ENCODE data around the gene ZYG11B. TPM values are rescaled to one million over a fixed set of nuclear protein-coding genes. Genes with fewer than 3 reads are reported as not detected.
"Not testable (repeated sequence)": the region's sequence is repeated elsewhere in the genome, so short reads cannot be mapped to it uniquely, and the experiment has no call there.

Gene ZYG11B
- total RNA-seq, 4 donors from 2014 or later, result 42.1 to 72.2 (median 52.2) TPM

- TF ChIP-seq EP300 (IDR thresholded peaks at IDR 0.05), result no peak
- no peak for TF ChIP-seq POLR2A (IDR thresholded peaks at IDR 0.05; ENCODE audit: low read depth)
- no peak for TF ChIP-seq CTCF (IDR thresholded peaks at IDR 0.05)
- TF ChIP-seq POLR2AphosphoS5 (IDR thresholded peaks at IDR 0.05), result no peak
- no peak for DNase-seq (ENCODE audit: extremely low spot score)
- Histone ChIP-seq H3K4me1 (peaks cover 12 to 32% (median 20%) of the 10 kb centered on the region in 4 donors), H3K4me3 (no peak overlapping the region), H3K27me3 (no peaks in the 10 kb centered on the region), H3K36me3 (no peaks in the 10 kb centered on the region), H3K9me3 (no peaks in the 10 kb centered on the region), H3K27ac (replicated peaks in 1 of 4) (peak overlapping the region in 1 of 4 donors; percentile 71)
- intact Hi-C loops (cut with DNase I), result no loop called here
- 88% methylated on average over 17 of the region's 18 CpGs for WGBS
Observed at GRCh38 chr1:52706941-52707926, 19.0 kb upstream of the ZYG11B start.

GRCh38 chr1:52707927-52708655, 18.2 kb upstream of the ZYG11B start:
- Histone ChIP-seq H3K36me3 (no peaks in the 10 kb centered on the region), H3K4me1 (peaks cover 12 to 31% (median 17%) of the 10 kb centered on the region in 4 donors), H3K4me3 (no peak overlapping the region), H3K27me3 (no peaks in the 10 kb centered on the region), H3K9me3 (no peaks in the 10 kb centered on the region), H3K27ac (replicated peaks in 1 of 4) (peak overlapping the region in 1 of 4 donors; percentile 71)
- TF ChIP-seq EP300 (IDR thresholded peaks at IDR 0.05) (no peak), POLR2A (IDR thresholded peaks at IDR 0.05; ENCODE audit: low read depth) (no peak), POLR2AphosphoS5 (IDR thresholded peaks at IDR 0.05) (no peak), CTCF (IDR thresholded peaks at IDR 0.05) (no peak)
- intact Hi-C loops (cut with DNase I), result no loop called here
- 80% methylated on average over 5 of the region's 5 CpGs for WGBS
- no peak for DNase-seq (ENCODE audit: extremely low spot score)

- no peak for TF ChIP-seq POLR2AphosphoS5 (IDR thresholded peaks at IDR 0.05)
- no peak for TF ChIP-seq EP300 (IDR thresholded peaks at IDR 0.05)
- no peak for TF ChIP-seq CTCF (IDR thresholded peaks at IDR 0.05)
- TF ChIP-seq POLR2A (IDR thresholded peaks at IDR 0.05; ENCODE audit: low read depth), result no peak
- no peaks in the 10 kb centered on the region for H3K36me3 ChIP-seq
- WGBS, result 50% methylated on average over 6 of the region's 6 CpGs
- H3K9me3 ChIP-seq, result no peaks in the 10 kb centered on the region
- no peak for DNase-seq (ENCODE audit: extremely low spot score)
- H3K4me1 ChIP-seq, result peaks cover 4 to 24% (median 11%) of the 10 kb centered on the region in 4 donors
- no peak overlapping the region for H3K4me3 ChIP-seq
- peak overlapping the region in 1 of 4 donors; percentile 71 for H3K27ac ChIP-seq (replicated peaks in 1 of 4)
- intact Hi-C loops (cut with DNase I), result no loop called here
- no peaks in the 10 kb centered on the region for H3K27me3 ChIP-seq
Observed at GRCh38 chr1:52709016-52709415, 17.2 kb upstream of the ZYG11B start.

- Histone ChIP-seq H3K27me3 (no peaks in the 10 kb centered on the region), H3K9me3 (no peaks in the 10 kb centered on the region), H3K4me3 (no peak overlapping the region), H3K36me3 (no peaks in the 10 kb centered on the region), H3K27ac (replicated peaks in 1 of 4) (no peak overlapping the region), H3K4me1 (peaks cover 4 to 11% (median 8%) of the 10 kb centered on the region in 4 donors)
- intact Hi-C loops (cut with DNase I), result no loop called here
- DNase-seq (ENCODE audit: extremely low spot score), result no peak
- TF ChIP-seq POLR2AphosphoS5 (IDR thresholded peaks at IDR 0.05) (no peak), EP300 (IDR thresholded peaks at IDR 0.05) (no peak), CTCF (IDR thresholded peaks at IDR 0.05) (no peak), POLR2A (IDR thresholded peaks at IDR 0.05; ENCODE audit: low read depth) (no peak)
- WGBS, result 90% methylated on average over 4 of the region's 4 CpGs
Observed at GRCh38 chr1:52713590-52713989, 12.7 kb upstream of the ZYG11B start.

- H3K36me3 ChIP-seq; H3K27ac ChIP-seq (replicated peaks in 1 of 4); H3K27me3 ChIP-seq; H3K9me3 ChIP-seq; intact Hi-C loops (cut with DNase I); DNase-seq (ENCODE audit: extremely low spot score); H3K4me3 ChIP-seq; H3K4me1 ChIP-seq: not testable (repeated sequence)
- WGBS, result 97% methylated on average over 6 of the region's 6 CpGs
Observed at GRCh38 chr1:52715296-52715695, 11.0 kb upstream of the ZYG11B start.

Data from esophagus muscularis mucosa (tissue), 4 donors.